Measurements from ENCODE around the gene FGF14. TPM values are rescaled to one million over a fixed set of nuclear protein-coding genes. Genes with fewer than 3 reads are reported as not detected.

Gene FGF14
- polyA plus RNA-seq, 1 donor (not counting 4 experiments of a cell fraction or from before 2014, with no cell fraction given) = 0.09 TPM

DNA sequence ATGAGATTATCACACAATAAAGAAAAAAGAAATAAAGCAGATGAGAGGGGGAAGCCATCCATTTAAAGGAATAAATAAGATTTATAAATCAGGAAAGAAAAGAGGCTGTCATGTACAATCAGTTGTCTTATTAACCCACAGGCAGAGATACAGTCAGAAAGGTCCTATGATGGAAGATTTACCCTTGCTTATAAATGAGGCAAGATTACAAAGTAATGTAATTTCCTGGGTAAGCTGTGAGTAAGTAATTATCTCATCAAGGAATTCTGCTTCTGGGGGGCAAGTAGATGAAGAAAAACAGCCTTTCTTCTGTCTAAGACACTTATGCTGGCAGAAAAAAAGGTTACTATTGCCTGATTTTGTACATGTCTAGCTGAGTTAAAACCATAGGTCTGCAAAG lies 146.4 kb downstream of the FGF14 start:
- FAIRE-seq (no peak), DNase-seq (ENCODE audit: low read depth, low spot score) (no peak)
- no peaks in the 10 kb centered on the region for H3K4me1 ChIP-seq (ENCODE audit: control insufficient read depth, extremely low read depth, insufficient read depth, low read length)

DNA sequence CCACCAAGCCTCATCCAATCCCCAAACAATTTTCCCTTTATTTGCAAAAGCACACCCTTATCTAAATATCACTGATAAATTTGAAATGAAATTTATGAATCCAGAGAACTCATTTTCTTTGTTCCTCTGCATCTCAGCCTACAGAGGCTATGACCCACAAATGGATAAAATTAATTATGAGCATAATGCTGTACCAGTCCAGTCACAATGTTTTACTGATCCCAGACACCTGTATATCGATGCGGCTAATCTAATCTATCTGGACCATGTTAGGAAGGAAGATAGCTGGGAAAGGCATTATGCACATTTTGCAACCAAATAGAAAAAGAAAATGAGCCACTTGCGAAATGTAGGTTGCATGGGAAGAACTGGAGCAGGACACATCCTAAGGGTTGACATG lies 150.0 kb downstream of the FGF14 start:
- dilution Hi-C loops (cut with MboI; ENCODE audit: extremely low pct_ligation_motif_present, low sequenced_read_pairs) = no loop called here
- H3K79me2 ChIP-seq (ENCODE audit: control insufficient read depth, insufficient read depth, low read length) = no peaks in the 10 kb centered on the region
- DNase-seq (ENCODE audit: low read depth, low spot score) = no peak
- H3K4me2 ChIP-seq (ENCODE audit: control insufficient read depth, extremely low read depth, insufficient read depth, low read depth, low read length) = no peak overlapping the region
- TF ChIP-seq EZH2 (IDR thresholded peaks at IDR 0.05; ENCODE audit: low read length) = no peak
- no peak for TF ChIP-seq CTCF (optimal IDR thresholded peaks at IDR 0.05 in 1 of 3, IDR thresholded peaks at IDR 0.05 in 1 of 3, conservative IDR thresholded peaks at IDR 0.05 in 1 of 3; ENCODE audit: extremely low read depth in 1 of 3, insufficient read depth in 2 of 3, low read length in 3 of 3)
- no peaks in the 10 kb centered on the region for H3K9me1 ChIP-seq (ENCODE audit: control insufficient read depth, extremely low read depth, insufficient read depth, low read length)
- no peaks in the 10 kb centered on the region for H3K36me3 ChIP-seq (ENCODE audit: control insufficient read depth in 2 of 2, extremely low read depth in 1 of 2, insufficient read depth in 2 of 2, low read length in 2 of 2)
- H3K27me3 ChIP-seq (ENCODE audit: control insufficient read depth, extremely low read depth, insufficient read depth, low read length) = no peaks in the 10 kb centered on the region
- FAIRE-seq = no peak
- H3K27ac ChIP-seq (ENCODE audit: control insufficient read depth, insufficient read depth, low read length) = no peak overlapping the region
- H3K4me1 ChIP-seq (ENCODE audit: control insufficient read depth, extremely low read depth, insufficient read depth, low read length) = no peaks in the 10 kb centered on the region
- no peaks in the 10 kb centered on the region for H3K9me3 ChIP-seq (ENCODE audit: control insufficient read depth, low read depth, low read length)
- H4K20me1 ChIP-seq (ENCODE audit: control insufficient read depth, extremely low read depth, insufficient read depth, low read length) = no peaks in the 10 kb centered on the region
- no peak overlapping the region for H2AFZ ChIP-seq (ENCODE audit: control insufficient read depth, low read length)
- no peak overlapping the region for H3K9ac ChIP-seq (ENCODE audit: control insufficient read depth, extremely low read depth, insufficient read depth, low read length)
- no peak overlapping the region for H3K4me3 ChIP-seq (ENCODE audit: control insufficient read depth in 2 of 3, extremely low read depth in 1 of 3, insufficient read depth in 2 of 3, low read depth in 1 of 3, low read length in 3 of 3)

More for the DNA sequence above, 146.4 kb downstream of the FGF14 start:
- Histone ChIP-seq H3K27ac (ENCODE audit: control insufficient read depth, insufficient read depth, low read length) (no peak overlapping the region), H4K20me1 (ENCODE audit: control insufficient read depth, extremely low read depth, insufficient read depth, low read length) (no peaks in the 10 kb centered on the region), H3K36me3 (ENCODE audit: control insufficient read depth in 2 of 2, extremely low read depth in 1 of 2, insufficient read depth in 2 of 2, low read length in 2 of 2) (no peaks in the 10 kb centered on the region), H3K9ac (ENCODE audit: control insufficient read depth, extremely low read depth, insufficient read depth, low read length) (no peak overlapping the region), H3K9me1 (ENCODE audit: control insufficient read depth, extremely low read depth, insufficient read depth, low read length) (no peaks in the 10 kb centered on the region), H2AFZ (ENCODE audit: control insufficient read depth, low read length) (no peak overlapping the region), H3K79me2 (ENCODE audit: control insufficient read depth, insufficient read depth, low read length) (no peaks in the 10 kb centered on the region), H3K9me3 (ENCODE audit: control insufficient read depth, low read depth, low read length) (no peaks in the 10 kb centered on the region), H3K27me3 (ENCODE audit: control insufficient read depth, extremely low read depth, insufficient read depth, low read length) (no peaks in the 10 kb centered on the region), H3K4me3 (ENCODE audit: control insufficient read depth in 2 of 3, extremely low read depth in 1 of 3, insufficient read depth in 2 of 3, low read depth in 1 of 3, low read length in 3 of 3) (no peak overlapping the region), H3K4me2 (ENCODE audit: control insufficient read depth, extremely low read depth, insufficient read depth, low read depth, low read length) (no peak overlapping the region)
- TF ChIP-seq CTCF (optimal IDR thresholded peaks at IDR 0.05 in 1 of 3, IDR thresholded peaks at IDR 0.05 in 1 of 3, conservative IDR thresholded peaks at IDR 0.05 in 1 of 3; ENCODE audit: extremely low read depth in 1 of 3, insufficient read depth in 2 of 3, low read length in 3 of 3) (no peak), EZH2 (IDR thresholded peaks at IDR 0.05; ENCODE audit: low read length) (no peak)
- dilution Hi-C loops (cut with MboI; ENCODE audit: extremely low pct_ligation_motif_present, low sequenced_read_pairs) = no loop called here

Data from keratinocyte (primary cell).